ENCODE measurements around the gene SPSB1.

Gene SPSB1

DNA sequence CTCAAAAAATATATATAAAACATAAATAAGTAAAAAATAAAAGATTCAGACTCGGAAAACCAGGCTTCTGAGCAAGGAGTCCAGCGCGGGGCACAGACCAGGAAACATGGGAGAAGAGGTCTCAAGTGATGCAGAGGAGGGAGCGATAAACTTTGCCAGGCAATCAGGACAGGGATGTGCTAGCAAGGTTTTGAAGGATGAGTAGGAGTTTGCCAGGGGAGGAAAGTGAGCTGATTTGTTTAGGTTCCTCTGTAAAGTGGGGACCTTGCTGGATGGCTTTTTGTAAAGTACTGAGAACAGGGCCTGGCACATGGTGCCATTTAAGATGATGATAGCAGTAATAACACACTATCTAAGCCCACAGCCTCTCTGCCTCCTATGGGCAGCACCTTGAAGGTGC lies 86.1 kb downstream of the SPSB1 start:
- TF ChIP-seq TEAD4 (IDR thresholded peaks at IDR 0.05) (no peak), EP300 (IDR thresholded peaks at IDR 0.05; ENCODE audit: borderline replicate concordance) (no peak), CEBPB (IDR thresholded peaks at IDR 0.05) (no peak), TAF1 (IDR thresholded peaks at IDR 0.05; ENCODE audit: low read depth) (no peak), NFIC (IDR thresholded peaks at IDR 0.05) (no peak), FOXM1 (IDR thresholded peaks at IDR 0.05; ENCODE audit: borderline replicate concordance, low read depth) (no peak), YY1 (IDR thresholded peaks at IDR 0.05; ENCODE audit: low read depth) (no peak), CREB1 (IDR thresholded peaks at IDR 0.05; ENCODE audit: low read depth) (no peak), MAX (IDR thresholded peaks at IDR 0.05) (no peak)
- TF ChIP-seq, protein P1, sequence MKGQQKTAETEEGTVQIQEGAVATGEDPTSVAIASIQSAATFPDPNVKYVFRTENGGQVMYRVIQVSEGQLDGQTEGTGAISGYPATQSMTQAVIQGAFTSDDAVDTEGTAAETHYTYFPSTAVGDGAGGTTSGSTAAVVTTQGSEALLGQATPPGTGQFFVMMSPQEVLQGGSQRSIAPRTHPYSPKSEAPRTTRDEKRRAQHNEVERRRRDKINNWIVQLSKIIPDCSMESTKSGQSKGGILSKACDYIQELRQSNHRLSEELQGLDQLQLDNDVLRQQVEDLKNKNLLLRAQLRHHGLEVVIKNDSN (IDR thresholded peaks at IDR 0.05) = no peak

- TF ChIP-seq MAX (IDR thresholded peaks at IDR 0.05) (no peak), EGR1 (IDR thresholded peaks at IDR 0.05) (no peak), TAF1 (IDR thresholded peaks at IDR 0.05; ENCODE audit: low read depth) (no peak), CEBPB (IDR thresholded peaks at IDR 0.05) (no peak), EP300 (IDR thresholded peaks at IDR 0.05; ENCODE audit: borderline replicate concordance) (no peak)
Observed at GRCh38 chr1:9380711-9381110, 88.0 kb downstream of the SPSB1 start.

- TF ChIP-seq, protein P1 (IDR thresholded peaks at IDR 0.05) = no peak
- TF ChIP-seq, protein P2, sequence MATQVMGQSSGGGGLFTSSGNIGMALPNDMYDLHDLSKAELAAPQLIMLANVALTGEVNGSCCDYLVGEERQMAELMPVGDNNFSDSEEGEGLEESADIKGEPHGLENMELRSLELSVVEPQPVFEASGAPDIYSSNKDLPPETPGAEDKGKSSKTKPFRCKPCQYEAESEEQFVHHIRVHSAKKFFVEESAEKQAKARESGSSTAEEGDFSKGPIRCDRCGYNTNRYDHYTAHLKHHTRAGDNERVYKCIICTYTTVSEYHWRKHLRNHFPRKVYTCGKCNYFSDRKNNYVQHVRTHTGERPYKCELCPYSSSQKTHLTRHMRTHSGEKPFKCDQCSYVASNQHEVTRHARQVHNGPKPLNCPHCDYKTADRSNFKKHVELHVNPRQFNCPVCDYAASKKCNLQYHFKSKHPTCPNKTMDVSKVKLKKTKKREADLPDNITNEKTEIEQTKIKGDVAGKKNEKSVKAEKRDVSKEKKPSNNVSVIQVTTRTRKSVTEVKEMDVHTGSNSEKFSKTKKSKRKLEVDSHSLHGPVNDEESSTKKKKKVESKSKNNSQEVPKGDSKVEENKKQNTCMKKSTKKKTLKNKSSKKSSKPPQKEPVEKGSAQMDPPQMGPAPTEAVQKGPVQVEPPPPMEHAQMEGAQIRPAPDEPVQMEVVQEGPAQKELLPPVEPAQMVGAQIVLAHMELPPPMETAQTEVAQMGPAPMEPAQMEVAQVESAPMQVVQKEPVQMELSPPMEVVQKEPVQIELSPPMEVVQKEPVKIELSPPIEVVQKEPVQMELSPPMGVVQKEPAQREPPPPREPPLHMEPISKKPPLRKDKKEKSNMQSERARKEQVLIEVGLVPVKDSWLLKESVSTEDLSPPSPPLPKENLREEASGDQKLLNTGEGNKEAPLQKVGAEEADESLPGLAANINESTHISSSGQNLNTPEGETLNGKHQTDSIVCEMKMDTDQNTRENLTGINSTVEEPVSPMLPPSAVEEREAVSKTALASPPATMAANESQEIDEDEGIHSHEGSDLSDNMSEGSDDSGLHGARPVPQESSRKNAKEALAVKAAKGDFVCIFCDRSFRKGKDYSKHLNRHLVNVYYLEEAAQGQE (IDR thresholded peaks at IDR 0.05; ENCODE audit: low read depth) = no peak
- TF ChIP-seq TEAD4 (IDR thresholded peaks at IDR 0.05) = no peak
- TF ChIP-seq FOXM1 (IDR thresholded peaks at IDR 0.05; ENCODE audit: borderline replicate concordance, low read depth) = no peak
- TF ChIP-seq YY1 (IDR thresholded peaks at IDR 0.05; ENCODE audit: low read depth) = no peak
- no peak for TF ChIP-seq NFIC (IDR thresholded peaks at IDR 0.05)
Observed at GRCh38 chr1:9382643-9383491, 90.2 kb downstream of the SPSB1 start.

DNA sequence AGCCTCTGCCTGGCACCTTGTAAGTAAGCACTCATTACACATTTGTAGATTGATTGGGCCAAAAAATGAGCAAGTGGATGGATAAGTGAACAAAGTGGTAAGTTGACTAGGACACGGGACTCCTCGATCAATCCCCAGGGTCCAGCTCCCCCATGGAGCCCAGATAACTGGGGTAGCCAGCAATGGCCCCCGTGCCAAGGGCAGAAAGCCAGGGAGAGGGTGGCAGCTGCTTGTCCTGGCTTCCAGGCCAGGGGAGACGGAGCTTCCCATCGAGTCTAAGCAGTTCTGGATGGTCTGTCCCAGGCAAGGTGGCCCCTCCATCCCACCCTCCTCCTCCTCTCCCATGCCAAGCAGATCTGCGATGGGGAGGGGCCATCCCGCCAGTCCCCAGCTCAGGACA lies 91.4 kb downstream of the SPSB1 start:
- no peak for TF ChIP-seq FOXM1 (IDR thresholded peaks at IDR 0.05; ENCODE audit: borderline replicate concordance, low read depth)
- TF ChIP-seq RAD21 (IDR thresholded peaks at IDR 0.05; ENCODE audit: low read depth) = no peak
- TF ChIP-seq CEBPB (IDR thresholded peaks at IDR 0.05) = no peak
- TF ChIP-seq EP300 (IDR thresholded peaks at IDR 0.05; ENCODE audit: borderline replicate concordance) = no peak
- TF ChIP-seq, protein P2 (IDR thresholded peaks at IDR 0.05; ENCODE audit: low read depth) = no peak
- TF ChIP-seq, protein P1 (IDR thresholded peaks at IDR 0.05) = no peak
- TF ChIP-seq MAX (IDR thresholded peaks at IDR 0.05) = no peak
- no peak for TF ChIP-seq EGR1 (IDR thresholded peaks at IDR 0.05)
- no peak for TF ChIP-seq ZBTB7A (IDR thresholded peaks at IDR 0.05; ENCODE audit: low read depth)
- TF ChIP-seq NFIC (IDR thresholded peaks at IDR 0.05) = no peak
- TF ChIP-seq CREB1 (IDR thresholded peaks at IDR 0.05; ENCODE audit: low read depth) = no peak
- TF ChIP-seq TAF1 (IDR thresholded peaks at IDR 0.05; ENCODE audit: low read depth) = no peak
- no peak for TF ChIP-seq TCF12 (IDR thresholded peaks at IDR 0.05; ENCODE audit: low read depth)
- TF ChIP-seq TEAD4 (IDR thresholded peaks at IDR 0.05) = no peak
- TF ChIP-seq YY1 (IDR thresholded peaks at IDR 0.05; ENCODE audit: low read depth) = no peak

GRCh38 chr1:9384751-9385245 lies 92.1 kb downstream of the SPSB1 start:
- TF ChIP-seq, protein P2 (IDR thresholded peaks at IDR 0.05; ENCODE audit: low read depth) = no peak
- TF ChIP-seq, protein P1 (IDR thresholded peaks at IDR 0.05) = no peak
- TF ChIP-seq ZBTB7A (IDR thresholded peaks at IDR 0.05; ENCODE audit: low read depth) (no peak), NFIC (IDR thresholded peaks at IDR 0.05) (no peak), TAF1 (IDR thresholded peaks at IDR 0.05; ENCODE audit: low read depth) (no peak), FOXM1 (IDR thresholded peaks at IDR 0.05; ENCODE audit: borderline replicate concordance, low read depth) (no peak), CREB1 (IDR thresholded peaks at IDR 0.05; ENCODE audit: low read depth) (no peak), RAD21 (IDR thresholded peaks at IDR 0.05; ENCODE audit: low read depth) (no peak), TCF12 (IDR thresholded peaks at IDR 0.05; ENCODE audit: low read depth) (no peak)
